HUES48 (cell line): ENCODE measurements around the gene GNG13.

Source experiments
- H3K27ac ChIP-seq: one replicate; pipeline ENCODE4 v1.7.0; 2013; ENCODE audit warnings: low read depth, low read length, inconsistent platforms
- H3K27me3 ChIP-seq: 2 replicates; pipeline ENCODE4 v1.6.1; 2013; ENCODE audit warnings: mild to moderate bottlenecking, low read length; ENCODE audit not compliant: control insufficient read depth, insufficient read depth
- H3K36me3 ChIP-seq: 2 replicates; pipeline ENCODE4 v1.6.1; 2013; ENCODE audit warnings: low read length; ENCODE audit not compliant: control insufficient read depth, insufficient read depth
- H3K4me1 ChIP-seq: 2 replicates; pipeline ENCODE4 v1.6.1; 2013; ENCODE audit warnings: mild to moderate bottlenecking, low read length; ENCODE audit not compliant: control insufficient read depth, insufficient read depth
- H3K4me3 ChIP-seq: 2 replicates; pipeline ENCODE4 v1.5.1; 2013; ENCODE audit warnings: mild to moderate bottlenecking, low read depth, low read length
- H3K9ac ChIP-seq: 2 replicates; pipeline ENCODE4 v1.6.1; 2013; ENCODE audit warnings: mild to moderate bottlenecking, low read depth, low read length, moderate library complexity
- H3K9me3 ChIP-seq: 2 replicates; pipeline ENCODE4 v1.6.1; 2013; ENCODE audit warnings: low read length; ENCODE audit not compliant: control insufficient read depth, insufficient read depth

The GNG13 gene

DNA sequence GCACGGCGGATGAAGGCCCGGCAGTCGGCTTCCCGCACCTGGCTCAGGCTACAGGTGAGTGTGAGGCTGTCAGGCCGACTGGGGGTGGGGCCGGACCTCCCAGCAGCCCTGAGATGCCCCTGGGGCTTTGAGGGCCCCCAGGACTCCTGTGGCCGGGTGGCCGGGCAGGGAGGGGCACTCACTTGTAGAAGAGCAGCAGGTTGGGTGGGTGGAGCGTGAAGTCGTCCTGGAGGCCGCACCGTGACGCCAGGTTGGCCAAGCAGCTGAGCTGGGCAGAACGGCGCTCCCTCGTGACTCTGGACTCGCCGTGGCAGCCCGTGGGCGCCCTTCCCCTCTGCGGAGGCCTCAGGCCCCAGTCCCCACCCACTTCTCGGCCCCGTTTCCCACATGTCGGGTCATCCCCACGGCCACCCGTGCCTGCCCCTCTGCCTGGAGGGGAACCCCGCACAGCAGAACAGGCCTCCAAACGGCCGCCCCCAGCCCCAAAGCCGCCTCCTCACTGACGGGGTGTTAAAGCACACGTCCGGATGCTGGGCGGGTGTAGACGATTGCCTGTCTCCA lies 25.2 kb downstream of the GNG13 start:
- Histone ChIP-seq H3K27me3 (no peaks in the 10 kb centered on the region), H3K4me1 (no peaks in the 10 kb centered on the region), H3K9me3 (no peaks in the 10 kb centered on the region), H3K36me3 (no peaks in the 10 kb centered on the region), H3K9ac (no peak overlapping the region), H3K4me3 (no peak overlapping the region), H3K27ac (no peak overlapping the region)

DNA sequence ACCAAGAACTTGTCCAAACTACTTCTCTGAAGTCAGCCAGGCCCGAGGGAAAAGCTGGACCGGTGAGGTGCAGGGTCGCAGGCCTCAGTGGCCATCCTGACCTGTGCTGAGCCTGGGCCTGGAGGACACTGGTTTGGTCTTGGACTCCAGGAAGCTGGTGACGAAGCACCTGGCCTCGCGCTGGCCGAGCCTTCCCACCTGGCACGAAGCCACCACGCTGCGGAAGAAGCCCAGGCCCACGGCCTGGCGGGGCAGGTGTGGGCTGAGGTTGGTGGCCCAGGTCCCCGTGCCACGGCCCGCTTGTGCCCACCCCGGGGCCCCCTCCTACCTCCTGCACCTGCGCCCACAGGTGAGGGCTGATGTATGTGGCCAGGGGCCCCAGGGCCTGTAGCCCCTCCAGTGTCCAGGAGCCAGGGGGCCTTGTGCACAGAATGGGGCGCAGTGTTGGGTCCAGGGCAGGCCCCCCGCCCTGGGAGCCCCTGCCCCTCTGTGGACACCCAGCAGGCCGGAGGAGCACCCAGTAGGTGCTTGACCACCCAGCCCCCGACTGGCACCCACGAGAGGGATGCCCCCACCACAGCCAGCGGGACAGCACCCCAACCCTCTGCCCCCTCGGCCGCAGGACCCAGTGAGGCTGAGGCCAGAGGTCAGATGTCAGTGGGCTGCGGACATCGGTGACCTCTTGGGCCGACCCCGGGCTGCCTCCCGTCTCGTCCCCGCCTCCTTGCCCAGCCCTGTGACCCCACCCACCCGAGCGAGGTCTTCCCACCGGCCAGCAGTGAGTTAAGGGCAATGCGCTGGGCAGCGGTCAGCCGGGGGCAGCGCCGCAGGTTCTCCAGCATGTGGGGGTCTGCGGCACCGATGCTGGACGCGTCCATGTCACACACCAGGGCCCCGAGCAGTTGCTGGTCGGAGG lies 26.2 kb downstream of the GNG13 start:
- Histone ChIP-seq H3K27me3 (no peaks in the 10 kb centered on the region), H3K9ac (no peak overlapping the region), H3K9me3 (no peaks in the 10 kb centered on the region), H3K4me3 (no peak overlapping the region), H3K27ac (no peak overlapping the region), H3K36me3 (no peaks in the 10 kb centered on the region), H3K4me1 (no peaks in the 10 kb centered on the region)

DNA sequence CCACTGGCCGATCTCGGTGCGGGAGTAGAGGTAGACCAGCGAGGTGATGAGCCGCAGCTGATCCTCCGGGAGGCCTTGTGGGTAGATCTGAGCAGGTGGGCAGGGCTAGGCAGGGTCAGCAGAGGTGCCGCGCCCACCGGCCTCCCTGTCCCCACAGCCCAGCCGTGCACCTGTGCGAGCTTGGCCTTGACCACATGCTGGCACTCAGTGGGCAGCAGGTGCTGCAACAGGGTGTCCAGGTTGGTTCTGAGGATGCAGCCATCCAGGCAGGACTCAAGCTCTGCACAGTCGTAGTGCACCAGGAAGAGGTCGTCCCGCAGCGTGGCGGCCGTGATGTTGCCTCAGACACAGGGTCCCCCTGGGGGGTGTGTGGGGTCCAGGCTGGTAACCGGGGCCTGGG lies 27.6 kb downstream of the GNG13 start:
- Histone ChIP-seq H3K27ac (no peak overlapping the region), H3K9ac (no peak overlapping the region), H3K27me3 (no peaks in the 10 kb centered on the region), H3K9me3 (no peaks in the 10 kb centered on the region), H3K36me3 (no peaks in the 10 kb centered on the region), H3K4me1 (no peaks in the 10 kb centered on the region), H3K4me3 (no peak overlapping the region)

DNA sequence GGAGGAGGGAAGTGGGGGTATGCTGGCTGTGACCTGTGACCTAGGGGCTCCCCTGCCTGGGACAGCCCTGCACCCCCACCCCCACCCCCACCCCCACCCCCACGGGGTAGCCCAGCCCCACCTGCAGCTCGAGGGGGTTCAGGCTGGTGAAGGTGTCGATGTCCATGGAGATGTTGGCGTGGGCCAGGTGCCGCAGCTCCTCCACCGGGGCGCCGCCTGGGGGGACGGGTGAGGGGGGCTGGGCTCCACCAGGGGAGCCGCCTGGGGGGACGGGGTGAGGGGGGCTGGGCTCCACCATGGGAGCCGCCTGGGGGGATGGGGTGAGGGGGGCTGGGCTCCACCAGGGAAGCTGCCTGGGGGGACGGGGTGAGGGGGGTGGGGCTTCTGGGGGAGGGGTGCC lies 30.1 kb downstream of the GNG13 start:
- Histone ChIP-seq H3K27me3 (no peaks in the 10 kb centered on the region), H3K9me3 (no peaks in the 10 kb centered on the region), H3K36me3 (no peaks in the 10 kb centered on the region), H3K4me1 (no peaks in the 10 kb centered on the region), H3K9ac (no peak overlapping the region), H3K4me3 (no peak overlapping the region), H3K27ac (no peak overlapping the region)

DNA sequence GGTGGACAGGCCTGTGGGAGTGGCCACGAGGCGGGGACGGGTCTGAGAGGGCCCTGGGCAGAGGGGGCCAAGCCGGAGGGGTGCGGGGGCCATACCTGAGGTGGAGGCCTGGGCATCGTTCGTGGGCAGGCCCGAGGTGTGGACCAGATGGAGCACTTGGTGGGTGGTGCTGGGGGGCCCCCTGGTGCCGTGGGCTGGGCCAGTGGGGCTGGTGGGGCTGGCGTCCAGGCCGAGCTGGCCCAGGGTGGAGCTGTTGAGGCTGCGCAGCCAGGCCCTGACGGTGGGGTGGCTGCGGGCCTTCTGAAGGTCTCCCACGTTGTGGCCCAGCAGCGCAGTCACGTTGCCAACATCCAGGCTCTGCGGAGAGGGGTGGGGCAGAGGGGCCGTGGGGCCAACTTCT lies 30.6 kb downstream of the GNG13 start:
- Histone ChIP-seq H3K27me3 (no peaks in the 10 kb centered on the region), H3K9me3 (no peaks in the 10 kb centered on the region), H3K4me1 (no peaks in the 10 kb centered on the region), H3K9ac (no peak overlapping the region), H3K27ac (peak overlapping the region; percentile 28), H3K36me3 (no peaks in the 10 kb centered on the region), H3K4me3 (no peak overlapping the region)

DNA sequence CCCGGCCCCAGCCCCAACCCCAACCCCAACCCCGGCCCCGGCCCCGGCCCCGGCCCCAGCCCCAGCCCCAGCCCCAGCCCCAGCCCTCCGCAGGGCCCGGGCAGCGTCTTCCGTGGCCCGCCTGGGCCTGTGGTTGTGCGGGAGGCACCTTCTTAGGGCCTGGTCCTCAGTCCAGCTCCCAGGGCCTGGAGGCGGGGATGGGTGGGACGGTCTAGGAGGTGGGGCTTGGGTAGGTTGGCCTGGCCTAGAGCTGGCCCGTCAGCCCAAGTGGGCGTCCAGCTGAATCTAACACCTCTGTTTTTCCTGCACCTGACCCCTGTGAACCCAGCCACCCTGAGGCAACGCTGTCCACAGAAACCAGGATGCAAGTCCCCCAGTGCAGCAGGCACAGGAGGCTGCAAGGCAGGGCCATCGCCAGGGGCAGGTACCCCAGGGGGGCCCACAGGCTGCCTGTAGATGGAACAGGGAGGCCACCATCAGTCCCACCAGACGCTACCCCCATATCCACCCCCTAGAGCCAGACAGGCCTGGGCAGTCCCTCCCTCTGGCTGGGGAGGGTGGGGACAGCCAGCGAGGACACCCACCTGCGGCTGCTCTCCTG lies 31.2 kb downstream of the GNG13 start:
- Histone ChIP-seq H3K27ac (peak overlapping the region; percentile 28), H3K9me3 (no peaks in the 10 kb centered on the region), H3K36me3 (no peaks in the 10 kb centered on the region), H3K27me3 (no peaks in the 10 kb centered on the region), H3K9ac (no peak overlapping the region), H3K4me3 (no peak overlapping the region), H3K4me1 (no peaks in the 10 kb centered on the region)

DNA sequence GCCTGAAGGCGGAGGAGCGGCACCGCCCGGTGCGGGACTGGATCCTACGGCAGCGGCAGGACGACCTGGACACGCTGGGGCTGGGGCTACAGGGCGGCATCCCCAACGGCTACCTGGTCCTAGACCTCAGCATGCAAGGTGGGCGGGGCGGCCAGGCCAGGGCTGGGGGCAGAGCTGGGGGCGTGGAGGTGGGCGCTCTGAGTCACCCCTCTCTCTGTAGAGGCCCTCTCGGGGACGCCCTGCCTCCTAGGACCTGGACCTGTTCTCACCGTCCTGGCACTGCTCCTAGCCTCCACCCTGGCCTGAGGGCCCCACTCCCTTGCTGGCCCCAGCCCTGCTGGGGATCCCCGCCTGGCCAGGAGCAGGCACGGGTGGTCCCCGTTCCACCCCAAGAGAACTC lies 32.1 kb downstream of the GNG13 start:
- H3K27ac ChIP-seq = no peak overlapping the region
- H3K9me3 ChIP-seq = no peaks in the 10 kb centered on the region
- H3K36me3 ChIP-seq = no peaks in the 10 kb centered on the region
- H3K27me3 ChIP-seq = no peaks in the 10 kb centered on the region
- no peak overlapping the region for H3K4me3 ChIP-seq
- no peak overlapping the region for H3K9ac ChIP-seq
- no peaks in the 10 kb centered on the region for H3K4me1 ChIP-seq

DNA sequence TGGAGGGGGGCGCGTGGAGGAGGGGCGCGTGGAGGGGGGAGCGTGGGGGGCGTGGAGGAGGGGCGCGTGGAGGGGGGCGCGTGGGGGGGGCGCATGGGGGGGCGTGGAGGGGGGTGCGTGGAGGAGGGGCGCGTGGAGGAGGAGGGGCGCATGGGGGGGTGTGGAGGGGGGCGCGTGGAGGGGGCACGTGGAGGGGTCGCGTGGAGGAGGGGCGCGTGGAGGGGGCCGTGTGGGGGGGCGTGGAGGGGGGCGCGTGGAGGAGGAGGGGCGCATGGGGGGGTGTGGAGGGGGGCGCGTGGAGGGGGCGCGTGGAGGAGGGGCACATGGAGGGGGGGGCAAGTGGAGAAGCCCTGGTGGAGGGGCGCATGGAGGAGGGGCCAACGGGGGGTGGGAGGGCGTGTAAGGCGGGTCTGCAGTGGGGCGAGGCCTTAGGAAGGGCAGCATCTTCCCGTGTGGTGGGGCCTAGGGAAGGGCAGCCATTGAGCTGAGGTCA lies 32.7 kb downstream of the GNG13 start:
- no peak overlapping the region for H3K27ac ChIP-seq
- no peak overlapping the region for H3K9ac ChIP-seq
- no peaks in the 10 kb centered on the region for H3K9me3 ChIP-seq
- no peaks in the 10 kb centered on the region for H3K36me3 ChIP-seq
- no peaks in the 10 kb centered on the region for H3K27me3 ChIP-seq
- H3K4me1 ChIP-seq = no peaks in the 10 kb centered on the region
- no peak overlapping the region for H3K4me3 ChIP-seq

DNA sequence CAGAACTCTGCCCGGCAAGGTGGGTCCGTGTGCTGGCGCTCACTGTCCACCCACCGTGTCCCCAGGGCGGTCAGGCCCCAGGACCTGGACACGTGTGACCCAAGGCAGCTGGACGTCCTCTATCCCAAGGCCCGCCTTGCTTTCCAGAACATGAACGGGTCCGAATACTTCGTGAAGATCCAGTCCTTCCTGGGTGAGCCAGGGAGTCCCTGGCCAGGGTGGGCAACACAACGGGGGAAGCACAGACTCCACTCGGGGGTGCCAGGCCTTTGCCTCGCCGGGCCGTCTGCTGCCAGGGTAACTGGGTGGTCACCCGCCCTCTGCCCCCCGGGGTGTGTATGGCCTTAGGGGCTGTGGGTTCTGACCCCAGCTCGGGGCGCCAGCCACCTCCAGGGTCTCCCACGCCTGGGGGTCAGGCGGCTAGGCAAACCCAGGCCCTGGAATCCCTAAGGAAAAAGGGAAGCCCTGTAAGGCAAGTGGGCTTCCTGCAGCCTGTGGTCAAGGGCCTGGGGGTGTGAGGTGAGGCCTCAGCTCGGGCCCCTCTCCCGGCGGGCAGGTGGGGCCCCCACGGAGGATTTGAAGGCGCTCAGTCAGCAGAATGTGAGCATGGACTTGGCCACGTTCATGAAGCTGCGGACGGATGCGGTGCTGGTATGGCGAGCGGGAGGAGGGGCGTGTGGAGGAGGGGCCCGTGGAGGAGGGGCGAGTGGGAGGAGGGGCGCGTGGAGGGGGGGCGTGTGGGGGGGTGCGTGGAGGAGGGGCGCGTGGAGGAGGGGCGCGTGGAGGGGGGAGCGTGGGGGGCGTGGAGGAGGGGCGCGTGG lies 33.5 kb downstream of the GNG13 start:
- Histone ChIP-seq H3K4me3 (no peak overlapping the region), H3K9me3 (no peaks in the 10 kb centered on the region), H3K9ac (no peak overlapping the region), H3K4me1 (no peaks in the 10 kb centered on the region), H3K27me3 (no peaks in the 10 kb centered on the region), H3K36me3 (no peaks in the 10 kb centered on the region), H3K27ac (no peak overlapping the region)

DNA sequence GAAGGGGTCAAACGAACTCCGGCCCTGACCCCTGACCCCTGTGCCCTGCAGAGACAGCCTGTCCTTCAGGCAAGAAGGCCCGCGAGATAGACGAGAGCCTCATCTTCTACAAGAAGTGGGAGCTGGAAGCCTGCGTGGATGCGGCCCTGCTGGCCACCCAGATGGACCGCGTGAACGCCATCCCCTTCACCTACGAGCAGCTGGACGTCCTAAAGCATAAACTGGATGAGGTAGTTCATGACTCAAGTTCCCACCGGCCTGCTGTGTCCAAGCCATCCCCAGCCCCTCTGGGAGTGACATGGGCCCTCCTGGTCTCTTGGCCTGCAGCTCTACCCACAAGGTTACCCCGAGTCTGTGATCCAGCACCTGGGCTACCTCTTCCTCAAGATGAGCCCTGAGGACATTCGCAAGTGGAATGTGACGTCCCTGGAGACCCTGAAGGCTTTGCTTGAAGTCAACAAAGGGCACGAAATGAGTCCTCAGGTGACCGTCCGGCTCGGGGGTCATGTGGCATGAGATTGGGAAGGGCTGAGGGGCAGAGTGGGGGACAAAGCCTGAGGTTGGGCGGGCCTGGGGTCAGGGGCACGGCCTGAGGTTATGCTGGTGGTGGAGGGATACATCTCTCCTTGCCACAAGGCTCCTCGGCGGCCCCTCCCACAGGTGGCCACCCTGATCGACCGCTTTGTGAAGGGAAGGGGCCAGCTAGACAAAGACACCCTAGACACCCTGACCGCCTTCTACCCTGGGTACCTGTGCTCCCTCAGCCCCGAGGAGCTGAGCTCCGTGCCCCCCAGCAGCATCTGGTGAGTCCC lies 34.3 kb downstream of the GNG13 start:
- no peaks in the 10 kb centered on the region for H3K27me3 ChIP-seq

More for the DNA sequence above, 34.3 kb downstream of the GNG13 start:
- Histone ChIP-seq H3K9me3 (no peaks in the 10 kb centered on the region), H3K9ac (no peak overlapping the region), H3K27ac (no peak overlapping the region), H3K4me3 (no peak overlapping the region), H3K36me3 (no peaks in the 10 kb centered on the region), H3K4me1 (no peaks in the 10 kb centered on the region)
